ENCODE results near the gene WDR72. TPM values are rescaled to one million over a fixed set of nuclear protein-coding genes. Genes with fewer than 3 reads are reported as not detected.
A peak's percentile ranks its signal among the peaks of the same experiment; 100 is the strongest.

The WDR72 gene
- polyA plus RNA-seq, 1 donor from 2014 or later: 0.05 TPM

GRCh38 chr15:53477981-53478766 lies 281.3 kb downstream of the WDR72 start:
- Histone ChIP-seq H3K36me3 (ENCODE audit: insufficient read depth, low read length) (no peaks in the 10 kb centered on the region), H3K4me2 (ENCODE audit: low read length) (no peak overlapping the region), H3K27ac (ENCODE audit: low read length) (no peak overlapping the region), H3K9me3 (ENCODE audit: low read length) (no peaks in the 10 kb centered on the region), H3K9me2 (ENCODE audit: insufficient read depth, low read length) (no peaks in the 10 kb centered on the region), H4K20me1 (ENCODE audit: insufficient read depth) (no peaks in the 10 kb centered on the region), H3K9ac (ENCODE audit: low read length) (no peak overlapping the region), H2AFZ (ENCODE audit: low read depth, low read length) (no peak overlapping the region), H3F3A (ENCODE audit: insufficient read depth, low read length, poor library complexity, severe bottlenecking) (no peaks in the 10 kb centered on the region), H3K4me3 (ENCODE audit: low read length) (no peak overlapping the region), H3K79me2 (replicated peaks; ENCODE audit: insufficient read depth, low read length) (no peaks in the 10 kb centered on the region), H3K27me3 (ENCODE audit: insufficient read depth, low read depth, low read length) (no peaks in the 10 kb centered on the region)
- TF ChIP-seq POLR2AphosphoS5 (IDR thresholded peaks at IDR 0.05): peak; percentile 93
- TF ChIP-seq, protein P1, sequence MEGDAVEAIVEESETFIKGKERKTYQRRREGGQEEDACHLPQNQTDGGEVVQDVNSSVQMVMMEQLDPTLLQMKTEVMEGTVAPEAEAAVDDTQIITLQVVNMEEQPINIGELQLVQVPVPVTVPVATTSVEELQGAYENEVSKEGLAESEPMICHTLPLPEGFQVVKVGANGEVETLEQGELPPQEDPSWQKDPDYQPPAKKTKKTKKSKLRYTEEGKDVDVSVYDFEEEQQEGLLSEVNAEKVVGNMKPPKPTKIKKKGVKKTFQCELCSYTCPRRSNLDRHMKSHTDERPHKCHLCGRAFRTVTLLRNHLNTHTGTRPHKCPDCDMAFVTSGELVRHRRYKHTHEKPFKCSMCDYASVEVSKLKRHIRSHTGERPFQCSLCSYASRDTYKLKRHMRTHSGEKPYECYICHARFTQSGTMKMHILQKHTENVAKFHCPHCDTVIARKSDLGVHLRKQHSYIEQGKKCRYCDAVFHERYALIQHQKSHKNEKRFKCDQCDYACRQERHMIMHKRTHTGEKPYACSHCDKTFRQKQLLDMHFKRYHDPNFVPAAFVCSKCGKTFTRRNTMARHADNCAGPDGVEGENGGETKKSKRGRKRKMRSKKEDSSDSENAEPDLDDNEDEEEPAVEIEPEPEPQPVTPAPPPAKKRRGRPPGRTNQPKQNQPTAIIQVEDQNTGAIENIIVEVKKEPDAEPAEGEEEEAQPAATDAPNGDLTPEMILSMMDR (IDR thresholded peaks at IDR 0.05; ENCODE audit: poor library complexity, severe bottlenecking): no peak
- no peak for TF ChIP-seq MXI1 (conservative IDR thresholded peaks at IDR 0.05; ENCODE audit: poor library complexity, severe bottlenecking)
- TF ChIP-seq EP300 (conservative IDR thresholded peaks at IDR 0.05; ENCODE audit: poor library complexity, severe bottlenecking): peak; percentile 97
- TF ChIP-seq EZH2 (IDR thresholded peaks at IDR 0.05; ENCODE audit: borderline replicate concordance, insufficient read depth, low read length, poor library complexity, severe bottlenecking): no peak
- no peak for TF ChIP-seq TAF1 (IDR thresholded peaks at IDR 0.05; ENCODE audit: low read depth)
- peak; percentile 57 for TF ChIP-seq REST (IDR thresholded peaks at IDR 0.05; ENCODE audit: borderline replicate concordance)

- no peaks in the 10 kb centered on the region for H3F3A ChIP-seq (ENCODE audit: insufficient read depth, low read length, poor library complexity, severe bottlenecking)
- no peak overlapping the region for H3K27ac ChIP-seq (ENCODE audit: low read length)
- H2AFZ ChIP-seq (ENCODE audit: low read depth, low read length): no peak overlapping the region
- H3K4me3 ChIP-seq (ENCODE audit: low read length): no peak overlapping the region
- H3K36me3 ChIP-seq (ENCODE audit: insufficient read depth, low read length): no peaks in the 10 kb centered on the region
- no peak overlapping the region for H3K9ac ChIP-seq (ENCODE audit: low read length)
- no peaks in the 10 kb centered on the region for H3K9me2 ChIP-seq (ENCODE audit: insufficient read depth, low read length)
- H3K9me3 ChIP-seq (ENCODE audit: low read length): no peaks in the 10 kb centered on the region
- no peaks in the 10 kb centered on the region for H3K79me2 ChIP-seq (replicated peaks; ENCODE audit: insufficient read depth, low read length)
- no peaks in the 10 kb centered on the region for H4K20me1 ChIP-seq (ENCODE audit: insufficient read depth)
- H3K27me3 ChIP-seq (ENCODE audit: insufficient read depth, low read depth, low read length): no peaks in the 10 kb centered on the region
- no peak overlapping the region for H3K4me2 ChIP-seq (ENCODE audit: low read length)
- TF ChIP-seq, protein P1 (IDR thresholded peaks at IDR 0.05; ENCODE audit: poor library complexity, severe bottlenecking): no peak
- TF ChIP-seq REST (IDR thresholded peaks at IDR 0.05; ENCODE audit: borderline replicate concordance) (no peak), RAD21 (conservative IDR thresholded peaks at IDR 0.05) (no peak), MXI1 (conservative IDR thresholded peaks at IDR 0.05; ENCODE audit: poor library complexity, severe bottlenecking) (no peak), EP300 (conservative IDR thresholded peaks at IDR 0.05; ENCODE audit: poor library complexity, severe bottlenecking) (no peak), POLR2AphosphoS5 (IDR thresholded peaks at IDR 0.05) (no peak), EZH2 (IDR thresholded peaks at IDR 0.05; ENCODE audit: borderline replicate concordance, insufficient read depth, low read length, poor library complexity, severe bottlenecking) (no peak), SMC3 (conservative IDR thresholded peaks at IDR 0.05; ENCODE audit: poor library complexity) (no peak), TAF1 (IDR thresholded peaks at IDR 0.05; ENCODE audit: low read depth) (no peak)
Observed at GRCh38 chr15:53473886-53474285, 285.6 kb downstream of the WDR72 start.

All from neural cell (in vitro differentiated cells).